Astrocyte of the cerebellum (primary cell): ENCODE data around the gene NTRK1.

ENCODE experiments used
- DNase-seq: peaks from one replicate; pipeline ENCODE4 v3.0.0-alpha.2; 2011; ENCODE audit warnings: low read depth
- H3K4me3 ChIP-seq: 2 replicates; pipeline ENCODE4 v1.5.1; 2011; ENCODE audit warnings: mild to moderate bottlenecking, low read depth, low read length, moderate library complexity
- CTCF ChIP-seq: IDR thresholded peaks from 2 replicates; pipeline ENCODE4 v1.5.1; 2012; ENCODE audit warnings: low read length, low read depth, moderate library complexity, mild to moderate bottlenecking; ENCODE audit errors: missing control alignments
- in situ Hi-C: cut with HindIII; loops from 2 replicates; pipeline ENCODE4 v1.10.0; 2017; ENCODE audit warnings: low sequenced_read_pairs

Gene NTRK1

GRCh38 chr1:156836892-156837291 is 23.8 kb upstream of the NTRK1 start:
- DNase-seq: no peak
- no peak for TF ChIP-seq CTCF
- H3K4me3 ChIP-seq: no peak overlapping the region
- in situ Hi-C loops: no loop called here

- in situ Hi-C loops: no loop called here
- no peak for DNase-seq
- no peak overlapping the region for H3K4me3 ChIP-seq
- TF ChIP-seq CTCF: peak; percentile 95
These were observed 21.7 kb upstream of the NTRK1 start for GRCh38 chr1:156838972-156839371.

- H3K4me3 ChIP-seq: no peak overlapping the region
- no peak for DNase-seq
- in situ Hi-C loops: no loop called here
- no peak for TF ChIP-seq CTCF
These were observed 21.1 kb upstream of the NTRK1 start for GRCh38 chr1:156839426-156840109.

GRCh38 chr1:156840186-156840897 is 20.3 kb upstream of the NTRK1 start:
- TF ChIP-seq CTCF: no peak
- in situ Hi-C loops: no loop called here
- H3K4me3 ChIP-seq: no peak overlapping the region
- DNase-seq: no peak

GRCh38 chr1:156840898-156841279 is 19.8 kb upstream of the NTRK1 start:
- TF ChIP-seq CTCF: no peak
- in situ Hi-C loops: no loop called here
- no peak overlapping the region for H3K4me3 ChIP-seq
- DNase-seq: no peak

GRCh38 chr1:156841295-156841855 is 19.3 kb upstream of the NTRK1 start:
- TF ChIP-seq CTCF: no peak
- DNase-seq: no peak
- in situ Hi-C loops: no loop called here
- H3K4me3 ChIP-seq: no peak overlapping the region
